Left ventricle myocardium inferior (tissue), 1 donor: Measurements from ENCODE around the gene IRF9. TPM values are rescaled to one million over a fixed set of nuclear protein-coding genes. Genes with fewer than 3 reads are reported as not detected.

ENCODE experiments used
- DNase-seq: peaks from one replicate; pipeline ENCODE4 v3.0.0-alpha.2; 2020
- H3K27ac ChIP-seq: fragments of 200-600 bp; replicated peaks from 2 replicates; pipeline ENCODE4 v1.8.0; 2021
- H3K27me3 ChIP-seq: fragments of 200-600 bp; 2 replicates; pipeline ENCODE4 v1.8.0; 2021; ENCODE audit warnings: low read depth
- H3K36me3 ChIP-seq: fragments of 200-600 bp; 2 replicates; pipeline ENCODE4 v1.8.0; 2021
- H3K4me1 ChIP-seq: fragments of 200-600 bp; 2 replicates; pipeline ENCODE4 v1.8.0; 2021
- H3K4me3 ChIP-seq: fragments of 200-600 bp; 2 replicates; pipeline ENCODE4 v1.8.0; 2021; ENCODE audit warnings: mild to moderate bottlenecking, moderate library complexity
- H3K9me3 ChIP-seq: fragments of 200-600 bp; replicated peaks from 2 replicates; pipeline ENCODE4 v1.8.0; 2021
- CTCF ChIP-seq: fragments of 200-600 bp; IDR thresholded peaks from 2 replicates; pipeline ENCODE4 v1.8.0; 2021; ENCODE audit warnings: antibody characterized with exemption, mild to moderate bottlenecking, borderline replicate concordance
- intact Hi-C: fragments of 100-400 bp; cut with micrococcal nuclease; formaldehyde crosslinking; loops from one replicate; pipeline ENCODE4 v1.11.0; 2022
- total RNA-seq: library from RNA; stranded (reverse); fragmentation: NEBNext Ultra II Directional; extraction: Animal tissue kit (Norgen Biotek cat#: 25700); gene quantifications from one replicate; pipeline ENCODE4 v1.2.1, GENCODE V29; 2021
- donor health status: DM: no; HTN: yes; CAD: no; lungs with severe emphysema.

IRF9 gene
- total RNA-seq, 1 donor from 2014 or later = 24.0 TPM

DNA sequence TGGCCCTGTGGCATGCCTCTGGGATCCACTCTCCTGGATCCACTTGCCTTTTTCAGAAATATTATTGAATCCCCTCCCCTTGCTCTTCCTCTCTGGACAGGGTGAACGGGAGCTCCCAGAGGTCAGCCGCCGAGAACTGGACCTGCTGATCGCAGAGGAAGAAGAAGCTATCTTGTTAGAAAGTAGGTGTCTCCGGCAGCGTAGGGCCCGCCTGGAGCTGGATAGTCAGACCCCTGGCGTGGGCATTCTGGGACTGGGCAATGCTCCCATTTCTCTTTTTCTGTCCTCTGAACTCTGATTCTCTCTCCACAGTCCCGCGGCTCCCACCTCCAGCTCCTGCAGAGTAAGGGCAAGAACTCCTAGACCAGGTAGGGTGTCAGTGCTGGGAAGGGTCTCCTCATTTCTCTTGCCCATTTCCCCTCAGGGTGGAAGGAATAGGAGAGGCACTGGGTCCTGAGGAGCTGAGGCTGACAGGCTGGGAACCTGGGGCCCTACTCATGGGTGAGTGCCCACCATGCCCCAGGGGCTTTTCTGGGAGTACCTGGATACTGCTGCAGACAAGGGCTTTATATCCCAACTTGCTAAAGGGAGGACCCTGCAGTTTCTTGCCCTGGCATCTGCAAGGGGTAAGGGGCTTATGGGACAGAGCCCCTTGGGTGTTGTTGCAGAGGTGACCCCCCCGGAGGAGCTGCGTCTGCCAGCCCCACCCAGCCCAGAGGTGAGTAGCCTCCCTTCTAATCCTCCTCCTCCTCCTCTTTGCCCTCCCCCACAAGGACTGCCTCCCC, 16.2 kb downstream of the IRF9 start:
- DNase-seq = no peak
- peaks cover 51% of the 10 kb centered on the region for H3K36me3 ChIP-seq
- no peaks in the 10 kb centered on the region for H3K27me3 ChIP-seq
- H3K4me1 ChIP-seq = peaks cover 19% of the 10 kb centered on the region
- no peak overlapping the region for H3K4me3 ChIP-seq
- no peak overlapping the region for H3K27ac ChIP-seq
- H3K9me3 ChIP-seq = no peaks in the 10 kb centered on the region
- TF ChIP-seq CTCF = no peak
- intact Hi-C loops = no loop called here

GRCh38 chr14:24177891-24178290, 16.8 kb downstream of the IRF9 start:
- Histone ChIP-seq H3K36me3 (peaks cover 57% of the 10 kb centered on the region), H3K27me3 (no peaks in the 10 kb centered on the region), H3K9me3 (no peaks in the 10 kb centered on the region), H3K27ac (no peak overlapping the region), H3K4me1 (peaks cover 17% of the 10 kb centered on the region), H3K4me3 (no peak overlapping the region)
- no peak for TF ChIP-seq CTCF
- DNase-seq = no peak
- intact Hi-C loops = no loop called here

DNA sequence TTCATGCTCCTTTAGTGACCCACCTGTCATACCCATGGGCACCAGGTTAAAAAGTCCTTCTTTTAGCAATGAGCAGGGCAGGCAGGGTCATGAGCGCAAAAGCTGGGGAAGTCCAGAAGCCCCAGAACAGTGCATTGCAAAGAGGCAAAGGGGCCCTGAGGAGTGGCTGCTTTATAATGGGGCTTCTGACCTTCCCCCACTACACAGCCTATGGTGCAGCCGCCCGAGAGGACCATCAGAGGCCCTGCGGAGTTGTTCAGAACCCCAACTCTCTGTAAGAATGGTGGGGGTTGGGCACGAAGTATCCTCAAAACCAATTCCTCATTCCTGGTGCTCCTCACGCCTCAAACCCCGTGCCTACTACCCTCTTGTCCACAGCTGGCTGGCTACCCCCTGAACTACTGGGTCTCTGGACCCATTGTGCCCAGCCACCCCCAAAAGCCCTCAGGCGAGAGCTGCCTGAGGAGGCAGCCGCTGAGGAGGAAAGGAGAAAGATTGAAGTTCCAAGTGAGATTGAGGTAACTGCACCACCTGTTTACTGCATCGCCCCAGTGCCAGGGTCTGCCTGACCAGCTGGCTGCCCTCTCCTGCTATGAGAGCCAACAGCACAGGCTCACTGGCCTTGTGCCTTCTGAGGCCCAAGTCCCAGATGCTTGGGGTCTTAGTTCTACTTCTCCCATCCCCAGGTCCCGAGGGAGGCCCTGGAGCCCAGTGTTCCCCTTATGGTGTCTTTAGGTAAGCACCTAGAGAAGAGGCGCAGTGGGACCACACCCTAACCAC, 17.5 kb downstream of the IRF9 start:
- intact Hi-C loops = no loop called here
- TF ChIP-seq CTCF = no peak
- no peaks in the 10 kb centered on the region for H3K27me3 ChIP-seq
- H3K27ac ChIP-seq = no peak overlapping the region
- H3K36me3 ChIP-seq = peaks cover 61% of the 10 kb centered on the region
- no peak overlapping the region for H3K4me3 ChIP-seq
- DNase-seq = no peak
- H3K9me3 ChIP-seq = no peaks in the 10 kb centered on the region
- H3K4me1 ChIP-seq = peaks cover 17% of the 10 kb centered on the region

DNA sequence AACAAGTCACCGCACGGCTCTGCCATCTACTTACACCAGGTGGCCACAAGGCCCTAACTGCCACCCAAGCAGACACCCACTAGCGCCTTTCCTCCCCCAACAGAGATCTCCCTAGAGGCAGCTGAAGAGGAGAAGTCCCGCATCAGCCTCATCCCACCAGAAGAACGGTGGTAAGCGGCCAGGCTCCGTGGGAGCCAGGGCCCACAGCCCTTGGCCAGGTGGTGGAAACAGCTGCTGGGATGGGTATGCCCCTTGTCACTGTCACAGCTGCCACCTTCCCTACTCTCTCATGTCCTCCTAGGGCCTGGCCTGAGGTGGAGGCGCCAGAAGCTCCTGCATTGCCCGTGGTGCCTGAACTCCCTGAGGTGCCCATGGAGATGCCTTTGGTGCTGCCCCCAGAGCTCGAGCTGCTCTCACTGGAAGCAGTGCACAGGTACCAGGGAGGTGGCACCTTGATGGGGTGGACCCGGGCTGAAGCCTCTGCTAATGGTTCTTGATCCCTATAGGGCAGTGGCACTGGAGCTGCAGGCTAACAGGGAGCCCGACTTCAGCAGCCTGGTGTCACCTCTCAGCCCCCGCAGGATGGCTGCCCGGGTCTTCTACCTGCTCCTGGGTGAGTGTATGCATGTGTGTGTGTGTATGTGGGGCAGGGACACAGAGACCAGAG, 18.4 kb downstream of the IRF9 start:
- no peak for DNase-seq
- no peaks in the 10 kb centered on the region for H3K9me3 ChIP-seq
- TF ChIP-seq CTCF = no peak
- peak overlapping the region; percentile 57 for H3K27ac ChIP-seq
- peaks cover 17% of the 10 kb centered on the region for H3K4me1 ChIP-seq
- H3K4me3 ChIP-seq = no peak overlapping the region
- peaks cover 70% of the 10 kb centered on the region for H3K36me3 ChIP-seq
- H3K27me3 ChIP-seq = no peaks in the 10 kb centered on the region
- intact Hi-C loops = no loop called here

DNA sequence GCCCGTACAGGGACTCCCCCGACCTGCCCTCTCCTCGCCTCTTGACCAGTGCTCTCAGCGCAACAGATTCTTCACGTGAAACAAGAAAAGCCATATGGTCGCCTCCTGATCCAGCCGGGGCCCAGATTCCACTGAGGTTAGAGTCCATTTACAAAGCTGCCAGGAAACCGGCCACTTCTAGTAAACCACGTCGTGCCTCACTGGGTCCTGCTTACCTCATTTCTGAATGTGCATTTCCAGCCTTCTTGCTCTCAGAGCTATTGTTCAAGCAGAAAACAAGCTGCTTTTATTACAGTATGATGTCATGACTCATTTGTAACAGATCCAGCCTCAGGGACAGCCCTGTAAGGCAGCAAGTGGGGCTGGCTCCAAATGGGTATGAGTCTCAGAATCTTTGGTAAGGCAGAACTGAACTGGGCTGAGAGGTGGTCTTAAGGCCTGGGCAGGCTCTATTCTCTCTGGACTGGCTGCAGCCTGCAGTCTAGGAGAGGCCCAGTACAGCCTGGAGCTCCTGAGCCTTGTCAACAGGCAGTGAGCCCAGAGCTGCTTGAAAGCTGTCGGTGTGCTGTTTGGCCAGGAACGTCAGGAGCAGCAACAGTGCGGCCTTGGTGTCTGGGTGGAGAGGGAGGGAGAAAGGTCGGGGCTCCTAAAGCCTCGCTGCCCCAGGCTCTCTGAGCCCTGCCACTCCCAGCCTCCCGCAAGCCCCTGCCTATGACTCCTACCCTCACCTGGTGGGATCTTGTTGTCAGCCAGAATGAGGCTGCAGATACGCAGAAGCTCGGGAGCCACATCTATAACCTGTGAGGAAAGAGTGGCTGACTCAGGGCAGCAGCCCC, 19.1 kb downstream of the IRF9 start:
- H3K36me3 ChIP-seq = peaks cover 77% of the 10 kb centered on the region
- intact Hi-C loops = no loop called here

More for the DNA sequence above, 19.1 kb downstream of the IRF9 start:
- H3K4me3 ChIP-seq = no peak overlapping the region
- no peak for TF ChIP-seq CTCF
- no peak for DNase-seq
- H3K9me3 ChIP-seq = no peaks in the 10 kb centered on the region
- peaks cover 17% of the 10 kb centered on the region for H3K4me1 ChIP-seq
- H3K27me3 ChIP-seq = no peaks in the 10 kb centered on the region
- H3K27ac ChIP-seq = peak overlapping the region; percentile 57
